Testis (tissue), 3 donors: Measurements from ENCODE around the gene LST1. TPM values are rescaled to one million over a fixed set of nuclear protein-coding genes. Genes with fewer than 3 reads are reported as not detected.

Source experiments
- DNase-seq: peaks from one replicate; pipeline ENCODE4 v3.0.0-alpha.2; 2019
- H3K27ac ChIP-seq, 2 donors: fragments of 200-600 bp; sonication (generic); one replicate each; pipeline ENCODE4 v1.5.1; 2019
- H3K27me3 ChIP-seq: fragments of 200-600 bp; sonication (generic); one replicate; pipeline ENCODE4 v1.5.1; 2019
- H3K36me3 ChIP-seq: fragments of 200-600 bp; sonication (generic); one replicate; pipeline ENCODE4 v1.5.1; 2017; ENCODE audit warnings: low read depth; ENCODE audit errors: missing control alignments
- H3K4me1 ChIP-seq: fragments of 200-600 bp; sonication (generic); one replicate; pipeline ENCODE4 v1.5.1; 2019
- H3K4me3 ChIP-seq, 2 donors: fragments of 200-600 bp; sonication (generic); one replicate each; pipeline ENCODE4 v1.5.1; 2017 to 2019
- H3K9me3 ChIP-seq: fragments of 200-600 bp; sonication (generic); one replicate; pipeline ENCODE4 v1.5.1; 2017
- CTCF ChIP-seq, 3 experiments: fragments of 450-650 bp in 2 of 3; fragments of 200-600 bp in 1 of 3; sonication (generic) in 1 of 3; IDR thresholded peaks; one replicate each; pipeline ENCODE4 v1.5.1; 2016 to 2019; ENCODE audit warnings: antibody characterized with exemption in 3 of 3, mild to moderate bottlenecking in 2 of 3, moderate library complexity in 1 of 3
- POLR2A ChIP-seq: fragments of 450-650 bp; IDR thresholded peaks from one replicate; pipeline ENCODE4 v1.6.1; 2017; ENCODE audit warnings: antibody characterized with exemption, mild to moderate bottlenecking, moderate library complexity
- WGBS, 2 donors: methylation state at CpG; one replicate each; pipeline ENCODE4 v1.1.5; 2018; 5-methylcytosine and 5-hydroxymethylcytosine counted together
- intact Hi-C: fragments of 100-400 bp; cut with DNase I; formaldehyde crosslinking; loops from one replicate; pipeline ENCODE4 v1.15.1; 2023; ENCODE audit warnings: low total_unique reads
- polyA plus RNA-seq: library from polyadenylated mRNA; stranded (reverse); fragments of 350-450 nt; fragmentation: Illumina TruSeq; extraction: RNeasy Lipid Tissue Mini Kit (QIAGEN cat#74804); gene quantifications from one replicate; pipeline ENCODE4 v1.2.3, GENCODE V29; 2014; ENCODE audit warnings: low read depth, low replicate concordance; ENCODE audit not compliant: insufficient read depth
- total RNA-seq, 2 donors: library from RNA; depleted of rRNA; stranded (reverse); fragments of >200 nt; gene quantifications; one replicate each; pipeline ENCODE4 v1.2.3, GENCODE V29; 2016

LST1 gene
- total and polyA plus RNA-seq, 3 donors from 2014 or later = 0.71 to 13.0 (median 1.2) TPM

- H3K36me3 ChIP-seq = no peaks in the 10 kb centered on the region
- 92 to 93% methylated on average over 2 to 3 of the region's 3 CpGs for WGBS, 2 donors
- no peak for TF ChIP-seq POLR2A
- no peak for TF ChIP-seq CTCF (IDR thresholded peaks at IDR 0.05)
- H3K27ac ChIP-seq = no peak overlapping the region
- no peak for DNase-seq
- no peaks in the 10 kb centered on the region for H3K9me3 ChIP-seq
- intact Hi-C loops = no loop called here
- H3K4me1 ChIP-seq = no peaks in the 10 kb centered on the region
- no peaks in the 10 kb centered on the region for H3K27me3 ChIP-seq
- no peak overlapping the region for H3K4me3 ChIP-seq
Observed at GRCh38 chr6:31577579-31577966, 8.5 kb upstream of the LST1 start.

GRCh38 chr6:31578184-31579118 is 7.6 kb upstream of the LST1 start:
- Histone ChIP-seq H3K27ac (no peak overlapping the region), H3K9me3 (no peaks in the 10 kb centered on the region), H3K36me3 (no peaks in the 10 kb centered on the region), H3K4me3 (no peak overlapping the region), H3K4me1 (no peaks in the 10 kb centered on the region), H3K27me3 (no peaks in the 10 kb centered on the region)
- intact Hi-C loops = no loop called here
- no peak for DNase-seq
- no peak for TF ChIP-seq POLR2A
- no peak for TF ChIP-seq CTCF (IDR thresholded peaks at IDR 0.05)
- 81 to 84% methylated on average over 12 of the region's 12 CpGs for WGBS, 2 donors

- Histone ChIP-seq H3K27ac (no peak overlapping the region), H3K9me3 (no peaks in the 10 kb centered on the region), H3K27me3 (no peaks in the 10 kb centered on the region), H3K4me3 (no peak overlapping the region), H3K4me1 (no peaks in the 10 kb centered on the region), H3K36me3 (no peaks in the 10 kb centered on the region)
- no peak for DNase-seq
- 90 to 100% methylated on average over 3 of the region's 3 CpGs for WGBS, 2 donors
- TF ChIP-seq CTCF (IDR thresholded peaks at IDR 0.05) (no peak), POLR2A (no peak)
- intact Hi-C loops = no loop called here
Observed at GRCh38 chr6:31579119-31579505, 7.0 kb upstream of the LST1 start.

- intact Hi-C loops = no loop called here
- Histone ChIP-seq H3K36me3 (no peaks in the 10 kb centered on the region), H3K4me1 (no peaks in the 10 kb centered on the region), H3K9me3 (no peaks in the 10 kb centered on the region), H3K27ac (no peak overlapping the region), H3K4me3 (peak overlapping the region; percentile 59 to 60), H3K27me3 (no peaks in the 10 kb centered on the region)
- TF ChIP-seq POLR2A (no peak), CTCF (IDR thresholded peaks at IDR 0.05) (no peak)
- DNase-seq = no peak
- 75 to 80% methylated on average over 8 of the region's 8 CpGs for WGBS, 2 donors
Observed at GRCh38 chr6:31579546-31580437, 6.3 kb upstream of the LST1 start.
